ENCODE data around the gene SYNE1. TPM values are rescaled to one million over a fixed set of nuclear protein-coding genes. Genes with fewer than 3 reads are reported as not detected.

The SYNE1 gene
- total and polyA plus RNA-seq, 2 of the 8 experiments (the other 6 are each of a cell fraction or from before 2014, with no cell fraction given), result 2.8 to 5.5 TPM

GRCh38 chr6:152594701-152595100 is 42.5 kb downstream of the SYNE1 start (continued):
- TF ChIP-seq CTCF (IDR thresholded peaks at IDR 0.05; ENCODE audit: control extremely low read depth in 1 of 3, insufficient read depth in 1 of 3, low read depth in 1 of 3, low read length in 3 of 3), result no peak
- TF ChIP-seq NANOG (IDR thresholded peaks at IDR 0.05; ENCODE audit: insufficient read depth, low read depth, low read length, poor library complexity, severe bottlenecking), result no peak
- no peak for TF ChIP-seq USF2 (IDR thresholded peaks at IDR 0.05; ENCODE audit: low read length)
- TF ChIP-seq TAF7 (optimal IDR thresholded peaks at IDR 0.05; ENCODE audit: borderline replicate concordance, low read depth, low read length), result no peak

Measured in H1 (cell line).